Neural progenitor cell (in vitro differentiated cells): ENCODE results near the gene MMP25. TPM values are rescaled to one million over a fixed set of nuclear protein-coding genes. Genes with fewer than 3 reads are reported as not detected.
A peak's percentile ranks its signal among the peaks of the same experiment; 100 is the strongest.

Experiments used
- DNase-seq: peaks from one replicate; pipeline ENCODE4 v3.0.0-alpha.2; 2016; ENCODE audit warnings: low spot score
- H2AFZ ChIP-seq: fragments of 200-600 bp; sonication (generic); replicated peaks from 2 replicates; pipeline ENCODE4 v1.6.1; 2016; ENCODE audit warnings: antibody characterized with exemption
- H3F3A ChIP-seq: fragments of 200-600 bp; sonication (generic); 2 replicates; pipeline ENCODE4 v1.6.1; 2016; ENCODE audit warnings: antibody characterized with exemption, low read depth
- H3K27ac ChIP-seq: fragments of 200-600 bp; sonication (generic); 2 replicates; pipeline ENCODE4 v1.5.1; 2016; ENCODE audit warnings: mild to moderate bottlenecking
- H3K27me3 ChIP-seq: fragments of 200-600 bp; sonication (generic); 2 replicates; pipeline ENCODE4 v1.6.1; 2016; ENCODE audit warnings: mild to moderate bottlenecking, moderate library complexity
- H3K36me3 ChIP-seq: fragments of 200-600 bp; sonication (generic); 2 replicates; pipeline ENCODE4 v1.5.1; 2016
- H3K4me1 ChIP-seq: fragments of 200-600 bp; sonication (generic); 2 replicates; pipeline ENCODE4 v1.6.1; 2016; ENCODE audit warnings: mixed run types
- H3K4me2 ChIP-seq: fragments of 200-600 bp; sonication (generic); 2 replicates; pipeline ENCODE4 v1.6.1; 2016
- H3K4me3 ChIP-seq: fragments of 200-600 bp; sonication (generic); 2 replicates; pipeline ENCODE4 v1.5.1; 2016
- H3K79me2 ChIP-seq: fragments of 200-600 bp; sonication (generic); 2 replicates; pipeline ENCODE4 v1.6.1; 2016; ENCODE audit warnings: low read depth
- H3K9ac ChIP-seq: fragments of 200-600 bp; sonication (generic); 2 replicates; pipeline ENCODE4 v1.6.1; 2016
- H3K9me3 ChIP-seq: fragments of 200-600 bp; sonication (generic); 2 replicates; pipeline ENCODE4 v1.5.1; 2016; ENCODE audit warnings: low read depth
- H4K20me1 ChIP-seq: fragments of 200-600 bp; sonication (generic); 2 replicates; pipeline ENCODE4 v1.6.1; 2016; ENCODE audit warnings: low read depth
- H3K27ac Mint-ChIP-seq: 3 replicates; pipeline ENCODE4 v1.8.0; 2021; ENCODE audit warnings: mixed read lengths
- H3K27me3 Mint-ChIP-seq: 2 replicates; pipeline ENCODE4 v1.8.0; 2022; ENCODE audit warnings: low read depth, mild to moderate bottlenecking, inconsistent platforms, moderate library complexity, mixed read lengths; ENCODE audit not compliant: insufficient read depth
- H3K36me3 Mint-ChIP-seq: 3 replicates; pipeline ENCODE4 v1.8.0; 2021; ENCODE audit warnings: mixed read lengths
- H3K4me1 Mint-ChIP-seq: 3 replicates; pipeline ENCODE4 v1.8.0; 2021; ENCODE audit warnings: mixed read lengths
- H3K4me3 Mint-ChIP-seq: 3 replicates; pipeline ENCODE4 v1.8.0; 2021; ENCODE audit warnings: mild to moderate bottlenecking, moderate library complexity, mixed read lengths
- H3K9me3 Mint-ChIP-seq: 3 replicates; pipeline ENCODE4 v1.8.0; 2020; ENCODE audit warnings: mixed read lengths
- CTCF ChIP-seq: fragments of 200-600 bp; sonication (generic); IDR thresholded peaks from 2 replicates; pipeline ENCODE4 v1.5.1; 2017; ENCODE audit warnings: antibody characterized with exemption, mild to moderate bottlenecking
- EZH2 ChIP-seq: fragments of 200-600 bp; sonication (generic); IDR thresholded peaks from 2 replicates; pipeline ENCODE4 v1.6.1; 2017; ENCODE audit warnings: antibody characterized with exemption, mild to moderate bottlenecking, moderate library complexity
- EZH2phosphoT487 ChIP-seq: fragments of 200-600 bp; sonication (generic); IDR thresholded peaks from 2 replicates; pipeline ENCODE4 v1.6.1; 2017; ENCODE audit warnings: antibody characterized with exemption
- total RNA-seq: library from RNA; depleted of rRNA; stranded (reverse); fragments of >200 nt; gene quantifications from 2 replicates; pipeline ENCODE4 v1.2.3, GENCODE V29; 2015; ENCODE audit warnings: low replicate concordance

Gene MMP25
- total RNA-seq, 1 donor from 2014 or later: 0.58 TPM

- Histone ChIP-seq H3K79me2 (peaks cover 32% of the 10 kb centered on the region), H3F3A (peaks cover 65% of the 10 kb centered on the region), H4K20me1 (peaks cover 56% of the 10 kb centered on the region), H3K4me3 (peak within 1 kb of the TSS; percentile 75), H3K4me1 (peaks cover 21% of the 10 kb centered on the region), H3K9ac (no peak within 1 kb of the TSS), H3K27me3 (peaks cover 26% of the 10 kb centered on the region), H2AFZ (peak within 1 kb of the TSS; percentile 38), H3K36me3 (no peaks in the 10 kb centered on the region), H3K4me2 (peak within 1 kb of the TSS; percentile 84), H3K27ac (no peak within 1 kb of the TSS), H3K9me3 (no peaks in the 10 kb centered on the region)
- peak within 1 kb of the TSS; percentile 93 for H3K4me3 Mint-ChIP-seq
- H3K36me3 Mint-ChIP-seq: peaks cover 5% of the 10 kb centered on the region
- H3K4me1 Mint-ChIP-seq: peaks cover 54% of the 10 kb centered on the region
- DNase-seq: peak; percentile 93
- TF ChIP-seq EZH2: no peak
- TF ChIP-seq EZH2phosphoT487: no peak
- TF ChIP-seq CTCF: no peak
- H3K27ac Mint-ChIP-seq: peak within 1 kb of the TSS; percentile 87
- H3K27me3 Mint-ChIP-seq: peaks cover 32% of the 10 kb centered on the region
- H3K9me3 Mint-ChIP-seq: no peaks in the 10 kb centered on the region
Observed at GRCh38 chr16:3020247-3020603, 26.1 kb upstream of the MMP25 start, which contains the start of gene TNFRSF12A. TNFRSF12A (plus strand) TSS chr16:3020368; CDS start chr16:3020398, 30 bp downstream.

- TF ChIP-seq CTCF (no peak), EZH2 (no peak), EZH2phosphoT487 (no peak)
- Histone ChIP-seq H3K27me3 (peaks cover 26% of the 10 kb centered on the region), H4K20me1 (peaks cover 56% of the 10 kb centered on the region), H3K4me1 (peaks cover 21% of the 10 kb centered on the region), H3K9ac (no peak overlapping the region), H3K27ac (no peak overlapping the region), H3K36me3 (no peaks in the 10 kb centered on the region), H3K4me3 (peak overlapping the region; percentile 75), H3K4me2 (peak overlapping the region; percentile 84), H2AFZ (peak overlapping the region; percentile 38), H3K9me3 (no peaks in the 10 kb centered on the region), H3K79me2 (peaks cover 30% of the 10 kb centered on the region), H3F3A (peaks cover 63% of the 10 kb centered on the region)
- H3K4me1 Mint-ChIP-seq: peaks cover 54% of the 10 kb centered on the region
- no peaks in the 10 kb centered on the region for H3K9me3 Mint-ChIP-seq
- DNase-seq: peak; percentile 74
- peaks cover 5% of the 10 kb centered on the region for H3K36me3 Mint-ChIP-seq
- peaks cover 32% of the 10 kb centered on the region for H3K27me3 Mint-ChIP-seq
- peak overlapping the region; percentile 93 for H3K4me3 Mint-ChIP-seq
- peak overlapping the region; percentile 87 for H3K27ac Mint-ChIP-seq
Observed at GRCh38 chr16:3020604-3021448, 25.5 kb upstream of the MMP25 start.

GRCh38 chr16:3021449-3022207, 24.7 kb upstream of the MMP25 start:
- no peak overlapping the region for H3K27ac ChIP-seq
- Mint-ChIP-seq H3K9me3 (no peaks in the 10 kb centered on the region), H3K27ac (peak overlapping the region; percentile 87), H3K4me1 (peaks cover 52% of the 10 kb centered on the region), H3K36me3 (peaks cover 6% of the 10 kb centered on the region), H3K4me3 (peak overlapping the region; percentile 93), H3K27me3 (peaks cover 36% of the 10 kb centered on the region)
- no peaks in the 10 kb centered on the region for H3K36me3 ChIP-seq
- no peak overlapping the region for H2AFZ ChIP-seq
- DNase-seq: peak; percentile 96
- peaks cover 57% of the 10 kb centered on the region for H3F3A ChIP-seq
- H3K9ac ChIP-seq: no peak overlapping the region
- H3K4me1 ChIP-seq: peaks cover 21% of the 10 kb centered on the region
- peak overlapping the region; percentile 75 for H3K4me3 ChIP-seq
- TF ChIP-seq EZH2phosphoT487 (no peak), EZH2 (no peak), CTCF (peak; percentile 61)
- peaks cover 49% of the 10 kb centered on the region for H4K20me1 ChIP-seq
- peaks cover 26% of the 10 kb centered on the region for H3K27me3 ChIP-seq
- peak overlapping the region; percentile 84 for H3K4me2 ChIP-seq
- peaks cover 24% of the 10 kb centered on the region for H3K79me2 ChIP-seq
- H3K9me3 ChIP-seq: no peaks in the 10 kb centered on the region
